HCT116 (cell line): ENCODE results near the gene SYNE2. TPM values are rescaled to one million over a fixed set of nuclear protein-coding genes. Genes with fewer than 3 reads are reported as not detected.

Experiments used
- ATAC-seq: fragments of 200-7000 bp; cut with Tn5 transposase; 2 replicates; pipeline ENCODE4 v1.9.1; 2020; ENCODE audit warnings: mild to moderate bottlenecking, moderate library complexity
- BruUV-seq: library from RNA; stranded (reverse); fragments of 400-500 nt; replicated peaks from 2 replicates; lab custom pipeline; 2021; lab: Mats Ljungman, UMichigan
- CTCF ChIA-PET: fragments of 300-600 bp; sonication (Branson Sonifier 250); formaldehyde crosslinking; loops from one replicate; lab custom pipeline; 2021; ENCODE audit warnings: antibody characterized with exemption; lab: Charles Lee
- POLR2A ChIA-PET: fragments of 300-600, 350-600 bp; sonication (Branson Sonifier 250); formaldehyde crosslinking; loops from one replicate; lab custom pipeline; 2021; ENCODE audit warnings: antibody characterized with exemption; lab: Charles Lee
- RAD21 ChIA-PET, 2 experiments: fragments of 300-600 bp; sonication (Branson Sonifier 250); formaldehyde crosslinking; loops; one replicate each; lab custom pipeline; 2023; ENCODE audit warnings: low total read pairs in 2 of 2; ENCODE audit not compliant: uncharacterized antibody in 2 of 2, unreplicated experiment in 2 of 2, low non-redundant PET in 1 of 2; lab: Charles Lee
- DNase-seq: peaks from one replicate; pipeline ENCODE4 v3.0.0-alpha.2; 2010; ENCODE audit warnings: low read depth, low spot score
- H2AFZ ChIP-seq: fragments of 200-600 bp; shearing (Covaris generic), sonication (generic); 2 replicates; pipeline ENCODE4 v1.6.1; 2017; ENCODE audit warnings: low read depth, mixed run types, mixed read lengths, antibody characterized with exemption, low read length; ENCODE audit not compliant: poor library complexity, severe bottlenecking
- H3K27ac ChIP-seq: 2 replicates; pipeline ENCODE4 v1.5.1; 2012; ENCODE audit warnings: low read depth, low read length
- H3K27me3 ChIP-seq: fragments of 200-600 bp; sonication (generic); 2 replicates; pipeline ENCODE4 v1.6.1; 2016; ENCODE audit warnings: mixed run types, low read length, mixed read lengths; ENCODE audit not compliant: insufficient read depth
- H3K36me3 ChIP-seq, 2 experiments: fragments of 200-500 bp in 1 of 2; fragments of 200-600 bp in 1 of 2; sonication (Bioruptor generic) in 1 of 2; sonication (generic) in 1 of 2; 2 replicates each; pipeline versions ENCODE4 v1.5.1 to v1.6.1; 2014 to 2016; ENCODE audit warnings: low read length in 2 of 2, inconsistent platforms in 1 of 2, mixed read lengths in 1 of 2, mixed run types in 1 of 2; ENCODE audit not compliant: insufficient read depth in 2 of 2, control insufficient read depth in 1 of 2
- H3K4me1 ChIP-seq, 2 experiments: fragments of 200-600 bp in 1 of 2; sonication (generic) in 1 of 2; 2 replicates each; pipeline versions ENCODE4 v1.5.1 to v1.6.1; 2012 to 2017; ENCODE audit warnings: low read length in 2 of 2, inconsistent platforms in 1 of 2, mild to moderate bottlenecking in 1 of 2, mixed read lengths in 1 of 2, mixed run types in 1 of 2, moderate library complexity in 1 of 2; ENCODE audit not compliant: insufficient read depth in 2 of 2, control insufficient read depth in 1 of 2
- H3K4me2 ChIP-seq: fragments of 200-600 bp; sonication (generic); 2 replicates; pipeline ENCODE4 v1.6.1; 2017; ENCODE audit warnings: mixed run types, low read length, mixed read lengths
- H3K4me3 ChIP-seq, 2 experiments: fragments of 200-600 bp in 1 of 2; sonication (generic) in 1 of 2; replicated peaks in 1 of 2; 2 replicates each; pipeline ENCODE4 v1.5.1; 2011 to 2016; ENCODE audit warnings: low read length in 2 of 2, control low read depth in 1 of 2, low read depth in 1 of 2, mild to moderate bottlenecking in 1 of 2, mixed read lengths in 1 of 2, mixed run types in 1 of 2
- H3K79me2 ChIP-seq: fragments of 200-600 bp; sonication (generic); 2 replicates; pipeline ENCODE4 v1.6.1; 2017; ENCODE audit warnings: mild to moderate bottlenecking, mixed run types, low read length, moderate library complexity, mixed read lengths; ENCODE audit not compliant: insufficient read depth
- H3K9ac ChIP-seq: fragments of 200-600 bp; sonication (generic); 2 replicates; pipeline ENCODE4 v1.6.1; 2016; ENCODE audit warnings: low read length, mixed read lengths
- H3K9me2 ChIP-seq: fragments of 200-600 bp; sonication (generic), shearing (Covaris generic); 2 replicates; pipeline ENCODE4 v1.6.1; 2017; ENCODE audit warnings: mixed run types, mild to moderate bottlenecking, moderate library complexity; ENCODE audit not compliant: insufficient read depth
- H3K9me3 ChIP-seq, 2 experiments: fragments of 200-500 bp in 1 of 2; fragments of 200-600 bp in 1 of 2; sonication (Bioruptor generic) in 1 of 2; sonication (generic) in 1 of 2; 2 replicates each; pipeline ENCODE4 v1.6.1; 2014 to 2017; ENCODE audit warnings: low read length in 2 of 2, mixed read lengths in 2 of 2, inconsistent platforms in 1 of 2, low read depth in 1 of 2, mild to moderate bottlenecking in 1 of 2, mixed run types in 1 of 2, moderate library complexity in 1 of 2; ENCODE audit not compliant: control insufficient read depth in 1 of 2, insufficient read depth in 1 of 2
- H4K20me1 ChIP-seq: fragments of 200-600 bp; sonication (generic), shearing (Covaris generic); 2 replicates; pipeline ENCODE4 v1.6.1; 2017; ENCODE audit warnings: mixed run types, mild to moderate bottlenecking, moderate library complexity; ENCODE audit not compliant: insufficient read depth
- ATF3 ChIP-seq: IDR thresholded peaks from 2 replicates; pipeline ENCODE4 v1.6.1; 2012
- CBX3 ChIP-seq: IDR thresholded peaks from 2 replicates; pipeline ENCODE4 v1.6.1; 2012; ENCODE audit warnings: low read depth
- CEBPB ChIP-seq: IDR thresholded peaks from 2 replicates; pipeline ENCODE4 v1.6.1; 2012; ENCODE audit warnings: low read depth
- CTCF ChIP-seq, 3 experiments: fragments of 200-600 bp in 1 of 3; sonication (generic) in 1 of 3; IDR thresholded peaks in 2 of 3; conservative IDR thresholded peaks in 1 of 3; 2 replicates each; pipeline ENCODE4 v1.5.1; 2012 to 2017; ENCODE audit warnings: low read depth in 2 of 3, low read length in 2 of 3, antibody characterized with exemption in 1 of 3, borderline replicate concordance in 1 of 3, control low read depth in 1 of 3, mild to moderate bottlenecking in 1 of 3, mixed read lengths in 1 of 3, mixed run types in 1 of 3, moderate library complexity in 1 of 3; ENCODE audit not compliant: insufficient read depth in 1 of 3
- ELF1 ChIP-seq: IDR thresholded peaks from 2 replicates; pipeline ENCODE4 v1.6.1; 2012; ENCODE audit warnings: low read depth, borderline replicate concordance
- EZH2 ChIP-seq: fragments of 200-600 bp; sonication (generic); IDR thresholded peaks from 2 replicates; pipeline ENCODE4 v1.6.1; 2017; ENCODE audit warnings: antibody characterized with exemption, mixed run types
- EZH2phosphoT487 ChIP-seq: fragments of 200-600 bp; IDR thresholded peaks from 2 replicates; pipeline ENCODE4 v1.6.1; 2018; ENCODE audit warnings: antibody characterized with exemption, borderline replicate concordance
- FOSL1 ChIP-seq: IDR thresholded peaks from 2 replicates; pipeline ENCODE4 v1.6.1; 2012; ENCODE audit warnings: low read depth
- JUND ChIP-seq: IDR thresholded peaks from 2 replicates; pipeline ENCODE4 v1.6.1; 2012
- POLR2A ChIP-seq: IDR thresholded peaks from 2 replicates; pipeline ENCODE4 v1.7.0; 2011; ENCODE audit warnings: borderline replicate concordance; ENCODE audit not compliant: insufficient read depth, insufficient read length; ENCODE audit errors: extremely low read depth
- POLR2AphosphoS5 ChIP-seq: IDR thresholded peaks from 2 replicates; pipeline ENCODE4 v1.6.1; 2011; ENCODE audit warnings: mild to moderate bottlenecking, low read depth, low read length, moderate library complexity
- RAD21 ChIP-seq: IDR thresholded peaks from 2 replicates; pipeline ENCODE4 v1.6.1; 2012; ENCODE audit warnings: low read depth, mild to moderate bottlenecking
- SIN3A ChIP-seq: IDR thresholded peaks from 2 replicates; pipeline ENCODE4 v1.6.1; 2012; ENCODE audit warnings: low read depth
- SP1 ChIP-seq: IDR thresholded peaks from 2 replicates; pipeline ENCODE4 v1.6.1; 2012; ENCODE audit warnings: low read depth
- SRF ChIP-seq: IDR thresholded peaks from 2 replicates; pipeline ENCODE4 v1.6.1; 2012; ENCODE audit warnings: low read depth
- TCF7L2 ChIP-seq: IDR thresholded peaks from 2 replicates; pipeline ENCODE4 v1.7.0; 2011; ENCODE audit warnings: borderline replicate concordance, inconsistent platforms; ENCODE audit not compliant: insufficient read depth, insufficient read length; ENCODE audit errors: extremely low read depth
- YY1 ChIP-seq: IDR thresholded peaks from 2 replicates; pipeline ENCODE4 v1.6.1; 2011; ENCODE audit warnings: low read length, low read depth, moderate library complexity, mild to moderate bottlenecking; ENCODE audit not compliant: insufficient replicate concordance; ENCODE audit errors: extremely low read depth
- ZFX ChIP-seq: fragments of 450-650 bp; IDR thresholded peaks from 2 replicates; pipeline ENCODE4 v1.6.1; 2017
- ZNF274 ChIP-seq: fragments of 200-500 bp; sonication (Bioruptor generic); IDR thresholded peaks from 2 replicates; pipeline ENCODE4 v1.6.1; 2014; ENCODE audit warnings: mild to moderate bottlenecking, low read depth, low read length, inconsistent platforms
- intact Hi-C: fragments of 100-400 bp; cut with micrococcal nuclease; formaldehyde crosslinking; loops from 2 replicates; pipeline ENCODE4 v1.10.0; 2022
- total RNA-seq: library from RNA; stranded (reverse); gene quantifications from one replicate; pipeline ENCODE4 v1.2.1, GENCODE V29; 2021; ENCODE audit not compliant: unreplicated experiment
- TF ChIP-seq, protein P1 (sequence below): IDR thresholded peaks from 2 replicates; pipeline ENCODE4 v1.6.1; 2012

Gene SYNE2
- total RNA-seq, 1 experiment from 2014 or later, result 28.8 TPM

- no peak for ATAC-seq
- CTCF ChIA-PET, result no interaction called here
- intact Hi-C loops, result no loop called here
- no peaks in the 10 kb centered on the region for H3K79me2 ChIP-seq
- no peak overlapping the region for H3K4me2 ChIP-seq
- H3K9me2 ChIP-seq, result no peaks in the 10 kb centered on the region
- H2AFZ ChIP-seq, result no peak overlapping the region
- H3K27me3 ChIP-seq, result no peaks in the 10 kb centered on the region
- POLR2A ChIA-PET, result no interaction called here
- H3K9ac ChIP-seq, result no peak overlapping the region
- DNase-seq, result no peak
- H3K9me3 ChIP-seq, result no peaks in the 10 kb centered on the region
- H3K36me3 ChIP-seq, result no peaks in the 10 kb centered on the region; a peak in 1 of 4 replicates
- H4K20me1 ChIP-seq, result no peaks in the 10 kb centered on the region
- no peak overlapping the region for H3K27ac ChIP-seq
- BruUV-seq, result no TSS peak
- no peak for TF ChIP-seq JUND
- no peak for TF ChIP-seq EZH2
- no peak for TF ChIP-seq POLR2A
- no peak for TF ChIP-seq CTCF (IDR thresholded peaks at IDR 0.05 in 2 of 3, conservative IDR thresholded peaks at IDR 0.05 in 1 of 3; ENCODE audit: borderline replicate concordance in 1 of 3, insufficient read depth in 1 of 3, low read depth in 2 of 3, low read length in 2 of 3)
- TF ChIP-seq TCF7L2, result no peak
- no peak for TF ChIP-seq CEBPB
- no peak for TF ChIP-seq ELF1
- TF ChIP-seq SRF, result no peak
- TF ChIP-seq SIN3A, result no peak
- no peak for TF ChIP-seq ZFX
- TF ChIP-seq SP1, result no peak
- TF ChIP-seq ZNF274, result no peak
- TF ChIP-seq POLR2AphosphoS5, result no peak
- TF ChIP-seq YY1, result no peak
- TF ChIP-seq, protein P1, sequence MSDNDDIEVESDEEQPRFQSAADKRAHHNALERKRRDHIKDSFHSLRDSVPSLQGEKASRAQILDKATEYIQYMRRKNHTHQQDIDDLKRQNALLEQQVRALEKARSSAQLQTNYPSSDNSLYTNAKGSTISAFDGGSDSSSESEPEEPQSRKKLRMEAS, result no peak
- no peak for TF ChIP-seq FOSL1
- no peak for TF ChIP-seq CBX3
- no peak for TF ChIP-seq ATF3
- TF ChIP-seq EZH2phosphoT487, result no peak
- TF ChIP-seq RAD21, result no peak
- H3K4me3 ChIP-seq, result no peak overlapping the region
- no peaks in the 10 kb centered on the region for H3K4me1 ChIP-seq
- RAD21 ChIA-PET, result no interaction called here
These were observed 262.6 kb downstream of the SYNE2 start for GRCh38 chr14:64115401-64115800.
